ENCODE data around the gene LY9. TPM values are rescaled to one million over a fixed set of nuclear protein-coding genes. Genes with fewer than 3 reads are reported as not detected.

LY9 gene
- polyA plus RNA-seq, 2 of the 4 experiments (the other 2 are of a cell fraction) = 0.05 to 0.19 TPM

- FAIRE-seq (no peak), DNase-seq (ENCODE audit: low read depth in 1 of 2, low spot score in 1 of 2) (no peak), ATAC-seq (no peak)
- Histone ChIP-seq H3K27ac (no peak overlapping the region), H3K4me1 (no peaks in the 10 kb centered on the region), H3K9me3 (no peaks in the 10 kb centered on the region), H3K4me2 (no peak overlapping the region), H3K4me3 (no peak overlapping the region)
- no peak for TF ChIP-seq E2F6 (IDR thresholded peaks at IDR 0.05; ENCODE audit: borderline replicate concordance, low read depth)
- POLR2A ChIA-PET = no interaction called here
- WGBS (ENCODE audit: missing lambda C conversion rate) = 45% methylated on average over 2 of the region's 2 CpGs
- CTCF ChIA-PET = interaction anchor here (0.6 to 1.0 kb wide), 3 partner anchors 27 to 198 kb away, joined by 3 to 4 read pairs (median 3); no protein-coding TSS in a partner anchor
These were observed 40.5 kb upstream of the LY9 start for GRCh38 chr1:160755461-160755860.

GRCh38 chr1:160755911-160756848, 39.8 kb upstream of the LY9 start:
- Histone ChIP-seq H3K9me3 (no peaks in the 10 kb centered on the region), H3K4me3 (no peak overlapping the region), H3K4me2 (no peak overlapping the region), H3K27ac (no peak overlapping the region), H3K4me1 (no peaks in the 10 kb centered on the region)
- ChIA-PET CTCF (interaction anchor here (0.6 to 0.9 kb wide), 3 partner anchors 10 to 198 kb away, joined by 3 to 4 read pairs (median 3); no protein-coding TSS in a partner anchor), POLR2A (no interaction called here)
- DNase-seq (ENCODE audit: low read depth in 1 of 2, low spot score in 1 of 2) = no peak
- no peak for ATAC-seq
- no peak for FAIRE-seq
- 40% methylated on average over 5 of the region's 5 CpGs for WGBS (ENCODE audit: missing lambda C conversion rate)
- no peak for TF ChIP-seq PBX3 (IDR thresholded peaks at IDR 0.05)
- no peak for TF ChIP-seq HES2 (IDR thresholded peaks at IDR 0.05)
- no peak for TF ChIP-seq POLR2A (IDR thresholded peaks at IDR 0.05; ENCODE audit: low read length)
- no peak for TF ChIP-seq HEYL (CRISPR knock-in tag; IDR thresholded peaks at IDR 0.05)
- TF ChIP-seq CEBPB (IDR thresholded peaks at IDR 0.05) = no peak
- TF ChIP-seq ESRRA (IDR thresholded peaks at IDR 0.05; ENCODE audit: borderline replicate concordance, low read length) = no peak
- TF ChIP-seq ELK1 (IDR thresholded peaks at IDR 0.05; ENCODE audit: low read depth, low read length) = no peak
- no peak for TF ChIP-seq FOSL2 (IDR thresholded peaks at IDR 0.05)
- no peak for TF ChIP-seq FOSL2 (CRISPR knock-in tag; IDR thresholded peaks at IDR 0.05)
- TF ChIP-seq ZSCAN20 (CRISPR knock-in tag; IDR thresholded peaks at IDR 0.05) = no peak

GRCh38 chr1:160756849-160757201, 39.1 kb upstream of the LY9 start:
- H3K27ac ChIP-seq = no peak overlapping the region
- no peak overlapping the region for H3K4me3 ChIP-seq
- FAIRE-seq (no peak), DNase-seq (ENCODE audit: low read depth in 1 of 2, low spot score in 1 of 2) (no peak), ATAC-seq (no peak)
- WGBS (ENCODE audit: missing lambda C conversion rate) = 55% methylated on average over 2 of the region's 2 CpGs
- ChIA-PET CTCF (interaction anchor here (0.9 kb wide), 1 partner anchor 10 kb away, joined by 3 read pairs; no protein-coding TSS in a partner anchor), POLR2A (no interaction called here)
- no peak overlapping the region for H3K4me2 ChIP-seq
- H3K9me3 ChIP-seq = no peaks in the 10 kb centered on the region
- H3K4me1 ChIP-seq = no peaks in the 10 kb centered on the region
- TF ChIP-seq RNF2 (IDR thresholded peaks at IDR 0.05; ENCODE audit: borderline replicate concordance, low read depth) (no peak), FOSB (CRISPR knock-in tag; IDR thresholded peaks at IDR 0.05) (no peak), TFCP2L1 (CRISPR knock-in tag; IDR thresholded peaks at IDR 0.05) (no peak), POLR2A (IDR thresholded peaks at IDR 0.05; ENCODE audit: low read length) (no peak), CEBPB (IDR thresholded peaks at IDR 0.05) (no peak), MAX (IDR thresholded peaks at IDR 0.05) (no peak), ZSCAN20 (CRISPR knock-in tag; IDR thresholded peaks at IDR 0.05) (no peak), EHMT2 (IDR thresholded peaks at IDR 0.05; ENCODE audit: low read depth) (no peak), CTCF (IDR thresholded peaks at IDR 0.05) (no peak), HMGXB4 (CRISPR knock-in tag; IDR thresholded peaks at IDR 0.05; ENCODE audit: borderline replicate concordance) (no peak), KDM5A (IDR thresholded peaks at IDR 0.05) (no peak), ATOH8 (CRISPR knock-in tag; IDR thresholded peaks at IDR 0.05; ENCODE audit: low read depth) (no peak), RFX5 (IDR thresholded peaks at IDR 0.05) (no peak), TP53 (CRISPR knock-in tag; IDR thresholded peaks at IDR 0.05) (no peak), ZC3H11A (IDR thresholded peaks at IDR 0.05) (no peak), E2F6 (IDR thresholded peaks at IDR 0.05; ENCODE audit: borderline replicate concordance, low read depth) (no peak)
